K562 (cell line): ENCODE measurements around the gene PCDHB6. TPM values are rescaled to one million over a fixed set of nuclear protein-coding genes. Genes with fewer than 3 reads are reported as not detected.
A peak's percentile ranks its signal among the peaks of the same experiment; 100 is the strongest.

Experiments used
- ATAC-seq: fragments of 200-7000 bp; cut with Tn5 transposase; 3 replicates; pipeline ENCODE4 v1.9.1; 2020; ENCODE audit warnings: moderate library complexity
- BruUV-seq: library from RNA; stranded (reverse); fragments of 400-500 nt; replicated peaks from 2 replicates; lab custom pipeline; 2021; lab: Mats Ljungman, UMichigan
- CTCF ChIA-PET: fragments of 300-600 bp; formaldehyde crosslinking; extraction: SDS; loops from one replicate; lab custom pipeline; 2021; ENCODE audit warnings: low intra/inter-chr PET ratio; lab: Yijun Ruan, JAX
- POLR2A ChIA-PET: fragments of 300-600, 350-650 bp; sonication (Branson Sonifier 250); formaldehyde crosslinking; extraction: SDS; loops from one replicate; lab custom pipeline; 2021; ENCODE audit warnings: antibody characterized with exemption, inconsistent platforms; lab: Yijun Ruan, JAX
- DNase-seq, 4 experiments: peaks; one replicate each; pipeline versions ENCODE4 v3.0.0 to v3.0.0-alpha.2; 2011 to 2018; ENCODE audit warnings: low spot score in 3 of 4, mixed read lengths in 3 of 4; ENCODE audit errors: extremely low read depth in 1 of 4
- FAIRE-seq: peaks from 2 replicates; lab custom pipeline; 2011; peaks lifted over from hg19 to GRCh38; lab: Jason Lieb, UNC
- H2AFZ ChIP-seq: 2 replicates; pipeline ENCODE4 v1.6.0; 2011; ENCODE audit warnings: low read depth, low read length, control low read depth, inconsistent platforms
- H3K27ac ChIP-seq: fragments of 200-600 bp; 3 replicates; pipeline ENCODE4 v1.8.0; 2011; ENCODE audit warnings: low read depth, mild to moderate bottlenecking, control low read depth, inconsistent platforms, low read length, moderate library complexity, mixed read lengths; ENCODE audit errors: extremely low read depth
- H3K27me3 ChIP-seq, 2 experiments: fragments of 300-600 bp in 1 of 2; 2 replicates in 1 of 2; 3 replicates in 1 of 2; pipeline versions ENCODE4 v1.6.0 to v1.8.0; 2011; ENCODE audit warnings: inconsistent platforms in 2 of 2, low read length in 2 of 2, mild to moderate bottlenecking in 1 of 2, mixed read lengths in 1 of 2, moderate library complexity in 1 of 2; ENCODE audit not compliant: control insufficient read depth in 2 of 2, insufficient read depth in 2 of 2
- H3K36me3 ChIP-seq: fragments of 300-600 bp; 3 replicates; pipeline ENCODE4 v1.8.0; 2011; ENCODE audit warnings: mild to moderate bottlenecking, low read length, inconsistent platforms; ENCODE audit not compliant: control insufficient read depth, insufficient read depth
- H3K4me1 ChIP-seq, 2 experiments: fragments of 200-600 bp in 1 of 2; replicated peaks in 1 of 2; 2 replicates in 1 of 2; 3 replicates in 1 of 2; pipeline versions ENCODE4 v1.5.1 to v1.8.0; 2011; ENCODE audit warnings: inconsistent platforms in 2 of 2, low read length in 2 of 2, mild to moderate bottlenecking in 1 of 2, mixed read lengths in 1 of 2, moderate library complexity in 1 of 2; ENCODE audit not compliant: control insufficient read depth in 2 of 2, insufficient read depth in 2 of 2
- H3K4me2 ChIP-seq: 2 replicates; pipeline ENCODE4 v1.6.1; 2011; ENCODE audit warnings: low read length, control low read depth, inconsistent platforms, mixed read lengths; ENCODE audit not compliant: insufficient read depth
- H3K4me3 ChIP-seq: fragments of 200-600 bp; sonication (generic), shearing (Covaris generic); 2 replicates; pipeline ENCODE4 v1.5.1; 2016; ENCODE audit warnings: control low read depth, inconsistent platforms
- H3K79me2 ChIP-seq: fragments of 200-600 bp; 3 replicates; pipeline ENCODE4 v1.8.0; 2011; ENCODE audit warnings: low read length, inconsistent platforms; ENCODE audit not compliant: control insufficient read depth, insufficient read depth
- H3K9ac ChIP-seq, 2 experiments: 2 replicates each; pipeline versions ENCODE4 v1.6.0 to v1.6.1; 2011; ENCODE audit warnings: low read depth in 2 of 2, low read length in 2 of 2, control low read depth in 1 of 2, inconsistent platforms in 1 of 2, mild to moderate bottlenecking in 1 of 2, mixed read lengths in 1 of 2; ENCODE audit not compliant: insufficient read depth in 1 of 2
- H3K9me1 ChIP-seq: one replicate; pipeline ENCODE4 v1.6.0; 2011; ENCODE audit warnings: inconsistent platforms, mild to moderate bottlenecking, low read length, moderate library complexity; ENCODE audit not compliant: control insufficient read depth, insufficient read depth
- H3K9me3 ChIP-seq: replicated peaks from 2 replicates; pipeline ENCODE4 v1.5.1; 2011; ENCODE audit warnings: low read depth, low read length, inconsistent platforms; ENCODE audit not compliant: control insufficient read depth, insufficient read depth
- H4K20me1 ChIP-seq: replicated peaks from 2 replicates; pipeline ENCODE4 v1.6.1; 2011; ENCODE audit warnings: low read length, inconsistent platforms, mixed read lengths; ENCODE audit not compliant: control insufficient read depth, insufficient read depth
- ARID2 ChIP-seq: fragments of 450-650 bp; IDR thresholded peaks from 2 replicates; pipeline ENCODE4 v1.6.1; 2017; ENCODE audit warnings: antibody characterized with exemption, mild to moderate bottlenecking
- CTCF ChIP-seq, 3 experiments: IDR thresholded peaks in 2 of 3; conservative IDR thresholded peaks in 1 of 3; 2 replicates each; pipeline ENCODE4 v1.5.1; 2011 to 2012; ENCODE audit warnings: low read length in 3 of 3, mild to moderate bottlenecking in 3 of 3, control low read depth in 2 of 3, improper control_type of control experiment in 1 of 3, inconsistent platforms in 1 of 3, low read depth in 1 of 3, mixed read lengths in 1 of 3, moderate library complexity in 1 of 3; ENCODE audit not compliant: insufficient read depth in 2 of 3
- MTF1 ChIP-seq: fragments of 250-450 bp; sonication (Bioruptor Pico); IDR thresholded peaks from 2 replicates; pipeline ENCODE4 v1.9.0; 2021; ENCODE audit warnings: moderate library complexity, mild to moderate bottlenecking, inconsistent platforms, borderline replicate concordance
- RAD21 ChIP-seq, 2 experiments: fragments of 250-450 bp in 1 of 2; fragments of 450-650 bp in 1 of 2; sonication (Bioruptor Pico) in 1 of 2; formaldehyde crosslinking in 1 of 2; IDR thresholded peaks in 1 of 2; conservative IDR thresholded peaks in 1 of 2; 2 replicates each; pipeline versions ENCODE4 v1.4.0 to v1.8.0; 2020 to 2022; ENCODE audit warnings: mild to moderate bottlenecking in 2 of 2, moderate library complexity in 1 of 2
- TEAD2 ChIP-seq: fragments of 450-650 bp; IDR thresholded peaks from 2 replicates; pipeline ENCODE4 v1.6.1; 2016; ENCODE audit warnings: missing genetic modification characterization, control low read depth, missing compliant biosample characterization
- TEAD4 ChIP-seq, 2 experiments: sonication (generic) in 1 of 2; formaldehyde crosslinking in 1 of 2; IDR thresholded peaks; 2 replicates each; pipeline versions ENCODE4 v1.6.1 to v1.8.0; 2012 to 2022; ENCODE audit warnings: borderline replicate concordance in 1 of 2, inconsistent platforms in 1 of 2, low read length in 1 of 2, mild to moderate bottlenecking in 1 of 2, missing genetic modification reagents in 1 of 2
- WGBS: fragments of 100-300 bp; shearing (Covaris generic); methylation state at CpG from one replicate; pipeline ENCODE4 v1.1.6; 2016; ENCODE audit warnings: low coverage, mixed read lengths; ENCODE audit not compliant: insufficient coverage; ENCODE audit errors: missing lambda C conversion rate; 5-methylcytosine and 5-hydroxymethylcytosine counted together
- in situ Hi-C: fragments of 300-500 bp; cut with MboI; formaldehyde crosslinking; loops from 4 replicates; pipeline ENCODE4 v1.15.0; 2018; ENCODE audit warnings: inconsistent platforms, mixed read lengths
- intact Hi-C: fragments of 100-400 bp; cut with micrococcal nuclease; formaldehyde crosslinking; loops from 2 replicates; pipeline ENCODE4 v1.14.2; 2022
- polyA plus RNA-seq, 8 experiments: library from polyadenylated mRNA; depleted of rRNA in 4 of 8; stranded (reverse) in 5 of 8; unstranded in 3 of 8; fragments of >200 nt; fragmentation: Nextera tagmentation in 2 of 8; fragmentation: Illumina TruSeq in 1 of 8; extraction: Ambion mirVana in 2 of 8; extraction: Trizol in 1 of 8; gene quantifications; 2 replicates each; pipeline versions ENCODE4 v1.2.1 to v1.2.3, GENCODE V29; 2011 to 2014; ENCODE audit warnings: inconsistent platforms in 1 of 8, missing spikeins in 1 of 8
- total RNA-seq, 7 experiments: library from RNA; depleted of rRNA in 6 of 7; stranded (reverse); fragments of >200 nt in 6 of 7; fragmentation: Illumina TruSeq in 2 of 7; extraction: Trizol in 2 of 7; gene quantifications; 2 replicates each; pipeline versions ENCODE4 v1.2.1 to v1.2.3, GENCODE V29; 2011 to 2021; ENCODE audit warnings: low replicate concordance in 1 of 7
- TF ChIP-seq, protein P1 (sequence below): fragments of 250-450 bp; sonication (Bioruptor Pico); IDR thresholded peaks from 2 replicates; pipeline ENCODE4 v1.8.0; 2022; ENCODE audit warnings: inconsistent platforms, mild to moderate bottlenecking, moderate library complexity, borderline replicate concordance

Gene PCDHB6
- total and polyA plus RNA-seq, 9 of the 15 experiments (the other 6 are each of a cell fraction or from before 2014, with no cell fraction given), result not detected

- intact Hi-C loops, result no loop called here
- Histone ChIP-seq H3K27me3 (no peaks in the 10 kb centered on the region; a peak in 1 of 5 replicates), H3K79me2 (no peaks in the 10 kb centered on the region), H3K9me1 (no peaks in the 10 kb centered on the region), H3K27ac (no peak within 1 kb of the TSS), H3K4me2 (no peak within 1 kb of the TSS), H3K36me3 (no peaks in the 10 kb centered on the region), H3K4me3 (no peak within 1 kb of the TSS), H3K9me3 (no peaks in the 10 kb centered on the region), H3K9ac (no peak within 1 kb of the TSS)
- FAIRE-seq, result no peak
- POLR2A ChIA-PET, result interaction anchor here (0.6 kb wide), 1 partner anchor 108 kb away, joined by 3 read pairs; no protein-coding TSS in a partner anchor
- ATAC-seq, result no peak
- in situ Hi-C loops, result no loop called here
- WGBS, result 3% methylated on average over 16 of the region's 16 CpGs
- peak in 1 of 4 experiments; percentile 34 for DNase-seq
- TF ChIP-seq MTF1 (no peak), TEAD4 (IDR thresholded peaks at IDR 0.05; ENCODE audit: low read length) (no peak), TEAD4 (CRISPR knock-in tag; IDR thresholded peaks at IDR 0.05; ENCODE audit: borderline replicate concordance) (no peak), CTCF (IDR thresholded peaks at IDR 0.05 in 2 of 3, conservative IDR thresholded peaks at IDR 0.05 in 1 of 3; ENCODE audit: insufficient read depth in 2 of 3, low read depth in 1 of 3, low read length in 3 of 3) (peak; percentile 34 to 48 (median 35); a peak in 2 of 6 replicates), TEAD2 (tag) (no peak), RAD21 (CRISPR knock-in tag; conservative IDR thresholded peaks at IDR 0.05 in 1 of 2, IDR thresholded peaks at IDR 0.05 in 1 of 2) (peak in 1 of 2 experiments; percentile 18; a peak in 1 of 4 replicates), ARID2 (no peak)
- TF ChIP-seq, protein P1, sequence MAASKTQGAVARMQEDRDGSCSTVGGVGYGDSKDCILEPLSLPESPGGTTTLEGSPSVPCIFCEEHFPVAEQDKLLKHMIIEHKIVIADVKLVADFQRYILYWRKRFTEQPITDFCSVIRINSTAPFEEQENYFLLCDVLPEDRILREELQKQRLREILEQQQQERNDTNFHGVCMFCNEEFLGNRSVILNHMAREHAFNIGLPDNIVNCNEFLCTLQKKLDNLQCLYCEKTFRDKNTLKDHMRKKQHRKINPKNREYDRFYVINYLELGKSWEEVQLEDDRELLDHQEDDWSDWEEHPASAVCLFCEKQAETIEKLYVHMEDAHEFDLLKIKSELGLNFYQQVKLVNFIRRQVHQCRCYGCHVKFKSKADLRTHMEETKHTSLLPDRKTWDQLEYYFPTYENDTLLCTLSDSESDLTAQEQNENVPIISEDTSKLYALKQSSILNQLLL (CRISPR knock-in tag), result no peak
- TF ChIP-seq, all 486 proteins: peak for 2
- no peaks in the 10 kb centered on the region for H3K4me1 ChIP-seq
- H4K20me1 ChIP-seq, result no peaks in the 10 kb centered on the region
- CTCF ChIA-PET, result interaction anchor here (0.6 kb wide), 1 partner anchor 83 kb away, joined by 3 read pairs; no protein-coding TSS in a partner anchor
- H2AFZ ChIP-seq, result peak within 1 kb of the TSS; percentile 2; the same call in 1 of the 2 replicates
- BruUV-seq, result no TSS peak
Measured at GRCh38 chr5:141121563-141121962, 28.3 kb upstream of the PCDHB6 start, which contains the start of gene PCDHB4. Gene PCDHB4 (plus strand): TSS chr5:141121818. CDS start chr5:141121999, 181 bp downstream.
